ENCODE data around the gene KANSL1.

KANSL1 gene

GRCh38 chr17:46044286-46044928 is 148.8 kb downstream of the KANSL1 start:
- DNase-seq (ENCODE audit: extremely low read depth, low read depth) = peak; percentile 82
- no peak overlapping the region for H3K4me3 ChIP-seq (replicated peaks; ENCODE audit: low read depth, low read length)
- TF ChIP-seq CTCF (IDR thresholded peaks at IDR 0.05; ENCODE audit: low read depth, low read length, missing control alignments) = peak; percentile 86

- DNase-seq (ENCODE audit: extremely low read depth, low read depth) = no peak
- no peak overlapping the region for H3K4me3 ChIP-seq (replicated peaks; ENCODE audit: low read depth, low read length)
- no peak for TF ChIP-seq CTCF (IDR thresholded peaks at IDR 0.05; ENCODE audit: low read depth, low read length, missing control alignments)
Observed at GRCh38 chr17:46043606-46044005, 149.6 kb downstream of the KANSL1 start.

GRCh38 chr17:46042925-46043324 is 150.3 kb downstream of the KANSL1 start:
- H3K4me3 ChIP-seq (replicated peaks; ENCODE audit: low read depth, low read length) = no peak overlapping the region
- no peak for DNase-seq (ENCODE audit: extremely low read depth, low read depth)
- no peak for TF ChIP-seq CTCF (IDR thresholded peaks at IDR 0.05; ENCODE audit: low read depth, low read length, missing control alignments)

GRCh38 chr17:46042246-46042645 is 151.0 kb downstream of the KANSL1 start:
- DNase-seq (ENCODE audit: extremely low read depth, low read depth) = no peak
- H3K4me3 ChIP-seq (replicated peaks; ENCODE audit: low read depth, low read length) = no peak overlapping the region
- no peak for TF ChIP-seq CTCF (IDR thresholded peaks at IDR 0.05; ENCODE audit: low read depth, low read length, missing control alignments)

- TF ChIP-seq CTCF (IDR thresholded peaks at IDR 0.05; ENCODE audit: low read depth, low read length, missing control alignments) = no peak
- DNase-seq (ENCODE audit: extremely low read depth, low read depth) = no peak
Observed at GRCh38 chr17:46039592-46040186, 153.5 kb downstream of the KANSL1 start.

GRCh38 chr17:46038937-46039336 is 154.3 kb downstream of the KANSL1 start:
- no peak for DNase-seq (ENCODE audit: extremely low read depth, low read depth)
- H3K4me3 ChIP-seq (replicated peaks; ENCODE audit: low read depth, low read length) = no peak overlapping the region
- TF ChIP-seq CTCF (IDR thresholded peaks at IDR 0.05; ENCODE audit: low read depth, low read length, missing control alignments) = no peak

More at GRCh38 chr17:46039592-46040186, 153.5 kb downstream of the KANSL1 start:
- no peak overlapping the region for H3K4me3 ChIP-seq (replicated peaks; ENCODE audit: low read depth, low read length)
